ENCODE measurements around the gene EVA1B.

Gene EVA1B

DNA sequence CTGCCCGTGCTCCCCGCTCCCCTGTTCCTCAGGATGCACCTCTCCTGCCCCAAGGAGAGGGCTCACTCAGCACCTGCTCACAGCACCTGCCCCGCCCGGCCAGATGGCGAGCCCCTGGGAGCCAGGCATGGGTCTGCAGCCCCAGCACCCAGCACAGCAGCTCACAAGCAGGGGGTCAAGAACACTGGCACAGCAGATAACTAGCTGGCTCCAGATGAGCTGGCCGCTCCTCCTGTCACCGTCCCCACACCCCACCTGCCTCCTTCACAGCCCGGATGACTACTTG lies 20.9 kb upstream of the EVA1B start:
- peaks cover 85% of the 10 kb centered on the region for H3K36me3 ChIP-seq (ENCODE audit: control insufficient read depth, insufficient read depth, low read length)
- H3K27ac ChIP-seq (ENCODE audit: low read depth, low read length) = no peak overlapping the region
- no peaks in the 10 kb centered on the region for H3K4me1 ChIP-seq (ENCODE audit: control insufficient read depth, insufficient read depth, low read length)
- H3K9ac ChIP-seq (ENCODE audit: low read length) = no peak overlapping the region
- H3K9me3 ChIP-seq (ENCODE audit: control insufficient read depth, insufficient read depth, low read depth, low read length) = no peaks in the 10 kb centered on the region
- H3K4me3 ChIP-seq (ENCODE audit: low read depth, low read length) = no peak overlapping the region
- no peaks in the 10 kb centered on the region for H3K27me3 ChIP-seq (ENCODE audit: control insufficient read depth, insufficient read depth, low read length)

DNA sequence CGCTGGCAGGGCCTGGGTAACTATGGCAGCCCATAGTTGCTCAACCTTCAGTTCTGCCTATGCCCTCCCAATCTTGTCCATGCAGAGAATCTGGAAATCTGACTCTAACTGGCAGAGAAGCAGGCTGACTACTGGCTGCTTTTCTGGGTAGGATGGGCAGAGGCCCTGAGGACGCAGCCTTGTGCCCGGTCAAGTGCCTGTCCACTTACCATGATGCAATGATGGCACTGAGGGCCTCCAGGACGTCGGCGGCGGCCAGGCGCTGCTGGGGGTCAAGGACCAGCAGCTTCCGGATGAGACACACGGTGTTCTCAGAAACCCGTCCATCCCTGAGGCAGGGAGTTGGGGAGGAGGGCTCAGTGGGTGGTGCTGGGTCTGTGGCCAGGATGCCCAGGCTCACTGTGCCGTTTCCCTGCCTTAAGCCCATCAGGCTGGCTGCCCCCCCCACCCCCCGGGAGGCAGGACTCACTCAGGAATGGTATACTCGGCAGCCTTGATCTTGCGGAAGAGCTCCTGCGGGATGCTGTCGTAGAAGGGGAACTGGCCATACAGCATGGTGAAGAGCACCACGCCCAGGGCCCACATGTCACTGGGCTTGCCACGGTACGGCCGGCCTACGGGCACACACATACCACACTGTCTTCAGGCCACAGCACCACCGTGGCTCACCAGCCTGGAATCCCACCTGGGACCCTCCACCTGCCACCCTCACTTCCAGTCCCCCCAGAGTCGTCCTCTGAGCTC lies 20.4 kb upstream of the EVA1B start:
- no peak overlapping the region for H3K4me3 ChIP-seq (ENCODE audit: low read depth, low read length)
- H3K36me3 ChIP-seq (ENCODE audit: control insufficient read depth, insufficient read depth, low read length) = peaks cover 83% of the 10 kb centered on the region

DNA sequence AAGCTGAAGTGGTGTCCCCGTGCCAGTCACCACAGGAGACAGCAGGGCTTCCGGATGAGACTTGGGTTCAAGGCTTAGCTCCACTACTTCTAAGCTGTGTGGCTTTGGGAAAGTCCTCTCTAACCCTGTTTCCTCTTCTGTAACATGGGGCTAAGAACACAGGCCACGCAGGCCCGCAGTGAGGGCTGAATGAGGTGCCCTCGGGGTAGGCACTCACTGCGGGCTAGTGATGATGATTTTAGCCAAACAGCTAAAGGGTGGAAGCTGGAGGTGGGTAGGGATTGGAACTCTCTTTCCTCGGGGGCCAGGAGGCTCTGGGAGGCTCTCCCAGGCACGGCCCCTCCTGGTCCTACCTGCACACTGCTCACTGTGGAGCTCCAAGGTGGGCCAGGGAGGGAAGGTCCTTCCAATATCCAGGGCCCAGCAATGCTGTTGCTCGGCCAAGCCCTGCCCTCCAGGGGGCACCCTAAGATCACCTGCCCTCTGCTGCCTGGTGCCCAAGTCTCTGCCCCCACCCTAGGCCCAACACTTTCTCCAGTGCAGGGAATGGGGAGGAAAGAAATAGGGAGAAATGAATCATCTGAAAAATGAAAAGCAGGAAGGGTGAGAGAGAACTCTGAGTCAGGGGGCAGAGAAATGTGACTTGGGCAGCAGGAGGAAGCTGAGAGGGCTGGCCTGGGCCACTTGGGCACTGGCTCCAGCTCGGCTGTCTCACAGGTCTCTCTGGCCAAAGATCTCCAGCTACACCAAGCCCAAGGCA lies 19.2 kb upstream of the EVA1B start:
- Histone ChIP-seq H3K36me3 (ENCODE audit: control insufficient read depth, insufficient read depth, low read length) (peaks cover 71% of the 10 kb centered on the region), H3K9me3 (ENCODE audit: control insufficient read depth, insufficient read depth, low read depth, low read length) (no peaks in the 10 kb centered on the region), H3K4me3 (ENCODE audit: low read depth, low read length) (no peak overlapping the region), H3K9ac (ENCODE audit: low read length) (no peak overlapping the region), H3K4me1 (ENCODE audit: control insufficient read depth, insufficient read depth, low read length) (no peaks in the 10 kb centered on the region), H3K27ac (ENCODE audit: low read depth, low read length) (no peak overlapping the region), H3K27me3 (ENCODE audit: control insufficient read depth, insufficient read depth, low read length) (no peaks in the 10 kb centered on the region)

More for the DNA sequence above, 20.4 kb upstream of the EVA1B start:
- Histone ChIP-seq H3K9me3 (ENCODE audit: control insufficient read depth, insufficient read depth, low read depth, low read length) (no peaks in the 10 kb centered on the region), H3K27me3 (ENCODE audit: control insufficient read depth, insufficient read depth, low read length) (no peaks in the 10 kb centered on the region), H3K9ac (ENCODE audit: low read length) (no peak overlapping the region), H3K27ac (ENCODE audit: low read depth, low read length) (no peak overlapping the region), H3K4me1 (ENCODE audit: control insufficient read depth, insufficient read depth, low read length) (no peaks in the 10 kb centered on the region)

- no peaks in the 10 kb centered on the region for H3K4me1 ChIP-seq (ENCODE audit: control insufficient read depth, insufficient read depth, low read length)
- no peaks in the 10 kb centered on the region for H3K9me3 ChIP-seq (ENCODE audit: control insufficient read depth, insufficient read depth, low read depth, low read length)
- peaks cover 64% of the 10 kb centered on the region for H3K36me3 ChIP-seq (ENCODE audit: control insufficient read depth, insufficient read depth, low read length)
- no peak overlapping the region for H3K9ac ChIP-seq (ENCODE audit: low read length)
- H3K4me3 ChIP-seq (ENCODE audit: low read depth, low read length) = no peak overlapping the region
- no peaks in the 10 kb centered on the region for H3K27me3 ChIP-seq (ENCODE audit: control insufficient read depth, insufficient read depth, low read length)
- no peak overlapping the region for H3K27ac ChIP-seq (ENCODE audit: low read depth, low read length)
These were observed 18.3 kb upstream of the EVA1B start for GRCh38 chr1:36341626-36342320.

DNA sequence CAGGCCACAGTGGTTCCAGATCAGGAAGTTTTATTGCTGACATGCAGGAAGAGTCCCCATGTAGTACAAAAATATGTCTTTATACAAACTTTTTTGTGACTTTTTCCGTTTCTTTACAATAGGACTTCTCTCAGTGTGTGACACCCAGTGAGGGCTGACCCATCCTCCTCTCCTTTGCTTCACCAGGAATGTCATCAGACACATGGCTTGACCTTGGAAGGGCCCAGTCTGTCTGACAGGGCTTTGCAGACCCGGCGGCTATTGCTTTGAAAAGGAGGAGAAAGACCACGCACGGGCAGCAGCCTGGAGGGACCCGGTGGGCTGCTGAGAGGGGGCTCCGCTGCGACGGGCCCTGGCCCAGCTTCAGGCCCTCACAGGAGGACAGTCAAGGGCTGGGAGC lies 16.2 kb upstream of the EVA1B start:
- Histone ChIP-seq H3K9me3 (ENCODE audit: control insufficient read depth, insufficient read depth, low read depth, low read length) (no peaks in the 10 kb centered on the region), H3K36me3 (ENCODE audit: control insufficient read depth, insufficient read depth, low read length) (peaks cover 47% of the 10 kb centered on the region), H3K9ac (ENCODE audit: low read length) (no peak overlapping the region), H3K27me3 (ENCODE audit: control insufficient read depth, insufficient read depth, low read length) (no peaks in the 10 kb centered on the region), H3K4me1 (ENCODE audit: control insufficient read depth, insufficient read depth, low read length) (no peaks in the 10 kb centered on the region), H3K27ac (ENCODE audit: low read depth, low read length) (no peak overlapping the region), H3K4me3 (ENCODE audit: low read depth, low read length) (no peak overlapping the region)

GRCh38 chr1:36339215-36339614 lies 15.8 kb upstream of the EVA1B start:
- Histone ChIP-seq H3K4me1 (ENCODE audit: control insufficient read depth, insufficient read depth, low read length) (no peaks in the 10 kb centered on the region), H3K9me3 (ENCODE audit: control insufficient read depth, insufficient read depth, low read depth, low read length) (no peaks in the 10 kb centered on the region), H3K9ac (ENCODE audit: low read length) (no peak overlapping the region), H3K36me3 (ENCODE audit: control insufficient read depth, insufficient read depth, low read length) (peaks cover 43% of the 10 kb centered on the region), H3K27ac (ENCODE audit: low read depth, low read length) (no peak overlapping the region), H3K27me3 (ENCODE audit: control insufficient read depth, insufficient read depth, low read length) (no peaks in the 10 kb centered on the region), H3K4me3 (ENCODE audit: low read depth, low read length) (no peak overlapping the region)

- H3K27me3 ChIP-seq (ENCODE audit: control insufficient read depth, insufficient read depth, low read length) = no peaks in the 10 kb centered on the region
- H3K9ac ChIP-seq (ENCODE audit: low read length) = no peak overlapping the region
- H3K36me3 ChIP-seq (ENCODE audit: control insufficient read depth, insufficient read depth, low read length) = peaks cover 30% of the 10 kb centered on the region
- no peak overlapping the region for H3K4me3 ChIP-seq (ENCODE audit: low read depth, low read length)
- H3K9me3 ChIP-seq (ENCODE audit: control insufficient read depth, insufficient read depth, low read depth, low read length) = no peaks in the 10 kb centered on the region
- no peaks in the 10 kb centered on the region for H3K4me1 ChIP-seq (ENCODE audit: control insufficient read depth, insufficient read depth, low read length)
- no peak overlapping the region for H3K27ac ChIP-seq (ENCODE audit: low read depth, low read length)
These were observed 14.4 kb upstream of the EVA1B start for GRCh38 chr1:36337830-36338229.

- Histone ChIP-seq H3K9ac (ENCODE audit: low read length) (no peak overlapping the region), H3K9me3 (ENCODE audit: control insufficient read depth, insufficient read depth, low read depth, low read length) (no peaks in the 10 kb centered on the region), H3K36me3 (ENCODE audit: control insufficient read depth, insufficient read depth, low read length) (no peaks in the 10 kb centered on the region), H3K27ac (ENCODE audit: low read depth, low read length) (no peak overlapping the region), H3K4me3 (ENCODE audit: low read depth, low read length) (no peak overlapping the region), H3K27me3 (ENCODE audit: control insufficient read depth, insufficient read depth, low read length) (peaks cover 8% of the 10 kb centered on the region; the same call in 1 of the 2 replicates), H3K4me1 (ENCODE audit: control insufficient read depth, insufficient read depth, low read length) (no peaks in the 10 kb centered on the region)
These were observed 7.5 kb upstream of the EVA1B start for GRCh38 chr1:36330940-36331339.

GRCh38 chr1:36329817-36330216 lies 6.4 kb upstream of the EVA1B start:
- Histone ChIP-seq H3K4me1 (ENCODE audit: control insufficient read depth, insufficient read depth, low read length) (no peaks in the 10 kb centered on the region), H3K27me3 (ENCODE audit: control insufficient read depth, insufficient read depth, low read length) (peaks cover 8% of the 10 kb centered on the region; the same call in 1 of the 2 replicates), H3K9me3 (ENCODE audit: control insufficient read depth, insufficient read depth, low read depth, low read length) (no peaks in the 10 kb centered on the region), H3K9ac (ENCODE audit: low read length) (no peak overlapping the region), H3K4me3 (ENCODE audit: low read depth, low read length) (no peak overlapping the region), H3K36me3 (ENCODE audit: control insufficient read depth, insufficient read depth, low read length) (no peaks in the 10 kb centered on the region), H3K27ac (ENCODE audit: low read depth, low read length) (no peak overlapping the region)

GRCh38 chr1:36328713-36329112 lies 5.3 kb upstream of the EVA1B start:
- no peaks in the 10 kb centered on the region for H3K9me3 ChIP-seq (ENCODE audit: control insufficient read depth, insufficient read depth, low read depth, low read length)
- H3K9ac ChIP-seq (ENCODE audit: low read length) = no peak overlapping the region
- H3K27me3 ChIP-seq (ENCODE audit: control insufficient read depth, insufficient read depth, low read length) = peaks cover 16% of the 10 kb centered on the region
- peaks cover 11% of the 10 kb centered on the region for H3K4me1 ChIP-seq (ENCODE audit: control insufficient read depth, insufficient read depth, low read length)
- no peaks in the 10 kb centered on the region for H3K36me3 ChIP-seq (ENCODE audit: control insufficient read depth, insufficient read depth, low read length)
- H3K4me3 ChIP-seq (ENCODE audit: low read depth, low read length) = no peak overlapping the region
- H3K27ac ChIP-seq (ENCODE audit: low read depth, low read length) = no peak overlapping the region

DNA sequence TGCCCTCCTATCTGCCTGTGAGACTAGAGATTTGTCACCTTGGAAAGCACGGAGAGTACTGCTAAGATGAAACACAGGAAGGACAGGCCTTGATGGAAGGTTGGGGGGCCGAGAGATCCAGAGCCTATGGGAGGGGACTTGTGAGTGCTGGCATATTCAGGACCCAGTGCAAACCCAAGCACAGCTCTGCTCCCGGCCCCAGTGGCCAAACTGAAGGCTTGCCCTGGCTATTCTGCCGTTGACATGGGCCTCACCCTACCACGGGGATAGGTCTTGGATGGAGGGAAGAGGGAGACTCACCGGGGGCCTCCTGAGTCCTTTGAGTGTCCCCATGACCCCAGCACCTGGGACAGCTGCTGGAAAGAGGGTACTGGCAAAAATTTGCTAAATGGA lies 4.6 kb upstream of the EVA1B start:
- H3K36me3 ChIP-seq (ENCODE audit: control insufficient read depth, insufficient read depth, low read length) = no peaks in the 10 kb centered on the region
- H3K27me3 ChIP-seq (ENCODE audit: control insufficient read depth, insufficient read depth, low read length) = peaks cover 17% of the 10 kb centered on the region
- no peaks in the 10 kb centered on the region for H3K9me3 ChIP-seq (ENCODE audit: control insufficient read depth, insufficient read depth, low read depth, low read length)
- H3K27ac ChIP-seq (ENCODE audit: low read depth, low read length) = no peak overlapping the region
- peaks cover 11% of the 10 kb centered on the region for H3K4me1 ChIP-seq (ENCODE audit: control insufficient read depth, insufficient read depth, low read length)
- H3K4me3 ChIP-seq (ENCODE audit: low read depth, low read length) = no peak overlapping the region
- H3K9ac ChIP-seq (ENCODE audit: low read length) = no peak overlapping the region

Measured in HUES6 (cell line).